Stimulated activated CD4-positive, alpha-beta T cell treated with anti-CD3 and anti-CD28 coated beads, Interleukin-15, amount 100 ng/mL, for 24 hours (primary cell): ENCODE data around the gene COLQ.

ENCODE experiments used
- DNase-seq: peaks from one replicate; pipeline ENCODE4 v3.0.0-alpha.2; 2020

Gene COLQ

DNA sequence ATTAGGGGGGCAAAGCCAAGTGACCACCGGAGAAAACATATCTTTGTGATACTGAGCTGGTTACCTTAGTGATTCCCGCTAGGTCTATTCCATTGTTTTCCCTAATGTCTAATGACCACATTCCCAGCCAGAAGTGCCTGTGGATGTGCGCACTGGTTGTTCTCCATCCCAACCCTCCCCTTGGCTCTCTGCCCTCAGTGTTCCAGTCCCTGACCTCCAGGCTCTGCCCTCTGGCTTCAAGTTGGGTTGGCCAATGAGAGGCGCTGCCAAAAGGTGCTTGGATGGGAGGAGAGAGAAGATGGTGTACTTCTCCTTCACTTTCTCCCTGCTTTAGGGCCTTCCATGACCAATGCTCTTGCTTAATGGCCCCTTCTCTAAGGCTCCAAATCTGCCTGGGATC is 2.4 kb downstream of the COLQ start:
- no peak for DNase-seq

DNA sequence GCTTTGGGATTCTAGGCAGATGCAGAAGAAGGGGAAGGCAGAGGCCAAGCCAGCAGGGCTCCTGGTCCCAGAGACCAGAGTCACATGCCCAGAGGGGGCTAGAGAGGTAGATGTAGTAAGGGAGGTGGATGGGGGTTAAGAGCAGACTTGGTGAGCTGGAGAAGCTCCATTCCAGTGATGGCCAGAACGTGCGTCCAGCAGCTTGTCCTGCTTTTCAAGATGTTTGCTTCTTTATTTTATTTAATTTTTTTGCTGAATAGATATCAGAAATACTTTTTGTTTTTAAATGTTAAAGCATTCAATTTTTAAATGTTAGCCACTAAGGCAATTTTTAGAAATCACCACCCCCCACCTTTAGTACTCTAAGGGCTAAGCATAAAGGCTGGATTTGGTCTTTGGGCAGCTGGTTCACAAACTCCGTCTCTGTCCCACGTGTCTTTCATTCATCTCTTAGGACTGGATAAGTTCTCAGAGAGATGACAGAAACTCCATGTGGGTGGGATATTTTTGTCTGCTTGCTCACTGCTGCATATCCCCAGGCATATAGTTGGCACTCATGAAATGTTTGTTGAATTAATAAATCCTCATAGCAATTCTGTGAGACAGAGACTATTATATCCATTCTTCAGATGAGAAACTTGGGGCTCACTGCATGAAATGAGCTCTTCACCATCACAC is 6.7 kb downstream of the COLQ start:
- no peak for DNase-seq

DNA sequence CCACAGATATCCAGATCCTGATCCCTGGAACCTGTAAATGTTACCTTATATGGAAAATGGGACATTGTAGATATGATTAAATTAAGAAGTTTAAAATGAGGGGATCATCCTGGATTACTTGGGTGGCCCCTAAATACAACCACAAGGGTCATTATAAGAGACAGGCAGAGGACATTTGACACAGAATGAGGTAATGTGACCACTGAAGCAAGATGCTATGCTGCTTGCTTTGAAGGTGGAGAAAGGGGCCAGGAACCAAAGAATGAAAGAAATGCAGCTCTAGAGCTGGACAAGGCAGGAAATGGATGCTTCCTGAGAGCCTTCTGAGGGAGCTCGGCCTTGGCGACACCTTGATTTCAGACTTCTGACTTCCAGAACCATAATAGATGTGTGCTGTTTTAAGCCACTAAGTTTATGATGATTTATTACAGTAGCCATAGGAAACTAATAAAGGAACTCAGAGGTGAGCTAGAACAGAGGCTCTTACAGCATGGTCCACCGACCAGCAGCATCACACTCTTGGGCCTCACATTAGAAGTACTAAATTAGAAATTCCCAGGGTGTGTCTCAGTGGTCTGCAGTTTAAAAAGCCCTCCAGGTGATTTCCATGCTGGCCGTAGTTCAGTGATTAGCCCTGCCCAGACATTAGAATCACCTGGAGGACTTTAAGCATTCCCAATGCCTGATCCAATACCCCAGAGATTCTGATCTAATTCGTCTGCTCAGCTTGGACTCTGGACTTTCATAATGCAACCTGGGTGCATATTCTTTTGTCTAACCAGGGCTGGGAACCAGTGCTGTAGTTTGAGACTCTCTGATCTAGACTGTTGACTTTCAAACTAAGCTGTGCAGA is 7.5 kb downstream of the COLQ start:
- DNase-seq = no peak

DNA sequence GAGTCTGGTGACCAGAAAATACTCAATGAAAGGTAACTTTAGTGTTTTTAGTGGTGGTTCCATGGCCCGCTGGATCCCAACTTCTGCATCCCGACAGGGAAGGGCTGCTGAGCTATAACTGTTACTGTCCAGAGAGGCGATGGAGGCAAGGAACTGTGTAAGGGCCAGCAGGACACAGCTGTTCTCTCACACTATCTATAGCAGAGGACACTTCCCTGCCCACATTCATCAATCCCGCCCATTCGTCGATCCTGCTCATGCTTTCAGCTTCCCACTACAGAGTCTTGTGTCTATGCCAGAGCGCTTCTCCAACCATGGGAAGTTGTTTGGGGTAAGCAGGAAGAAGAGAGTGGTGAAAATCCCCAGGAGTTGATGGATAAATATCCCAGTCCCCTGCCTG is 8.4 kb downstream of the COLQ start:
- no peak for DNase-seq

DNA sequence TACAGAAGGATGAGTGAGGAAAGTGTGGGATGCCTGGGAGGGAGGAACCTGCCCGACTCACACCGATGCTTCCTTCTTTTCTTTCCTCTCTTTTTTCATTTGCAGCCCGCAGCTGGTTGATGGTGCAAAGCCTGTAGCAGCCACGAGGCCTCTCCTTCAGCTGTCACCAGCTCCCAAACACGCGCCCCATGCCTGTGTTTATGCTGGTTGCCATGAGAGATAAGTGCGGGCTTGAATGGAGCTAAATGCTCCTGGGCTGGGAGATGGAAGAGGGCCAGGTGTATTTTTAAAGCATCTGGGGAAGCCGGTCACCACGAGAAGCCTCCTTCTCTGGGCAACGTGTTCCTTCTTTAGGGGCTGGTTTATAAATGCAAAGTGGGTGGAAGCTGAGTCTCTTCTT is 9.3 kb downstream of the COLQ start:
- no peak for DNase-seq

DNA sequence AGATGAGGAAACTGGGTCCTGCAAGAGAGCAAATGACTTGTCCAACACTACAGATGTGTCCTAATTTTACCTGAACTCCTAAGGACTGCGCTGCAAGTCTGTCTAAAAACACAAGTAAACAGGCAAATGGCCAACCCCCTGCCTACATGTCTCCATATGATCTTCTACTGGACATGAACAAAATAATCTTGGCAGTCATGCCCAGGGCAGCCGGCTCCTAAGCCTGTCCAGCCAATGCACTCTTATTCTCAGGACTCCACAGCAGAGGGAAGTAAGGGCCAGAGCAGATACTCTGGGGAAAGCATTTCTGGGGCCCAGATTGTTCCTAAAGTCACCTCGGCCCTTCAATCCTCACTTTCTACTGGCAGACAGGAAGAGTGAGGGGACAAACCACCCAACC is 10.3 kb downstream of the COLQ start:
- no peak for DNase-seq

DNA sequence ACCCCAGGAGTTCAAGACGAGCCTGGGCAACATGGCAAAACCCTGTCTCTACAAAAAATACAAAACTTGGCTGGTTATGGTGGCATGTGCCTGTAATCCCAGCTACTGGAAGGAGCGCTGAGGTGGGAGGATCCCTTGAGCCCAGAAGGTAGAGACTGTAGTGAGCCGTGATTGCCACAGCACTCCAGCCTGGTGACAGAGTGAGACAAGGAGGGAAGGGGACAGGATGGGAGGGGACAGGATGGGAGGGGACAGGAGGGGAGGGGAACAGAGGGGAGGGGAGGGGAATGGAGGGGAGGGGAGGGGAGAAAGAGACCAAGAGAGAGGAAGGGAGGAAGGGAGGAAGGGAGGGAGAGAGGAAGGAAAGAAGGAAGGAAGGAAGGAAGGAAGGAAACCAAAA is 11.0 kb downstream of the COLQ start:
- DNase-seq = no peak

DNA sequence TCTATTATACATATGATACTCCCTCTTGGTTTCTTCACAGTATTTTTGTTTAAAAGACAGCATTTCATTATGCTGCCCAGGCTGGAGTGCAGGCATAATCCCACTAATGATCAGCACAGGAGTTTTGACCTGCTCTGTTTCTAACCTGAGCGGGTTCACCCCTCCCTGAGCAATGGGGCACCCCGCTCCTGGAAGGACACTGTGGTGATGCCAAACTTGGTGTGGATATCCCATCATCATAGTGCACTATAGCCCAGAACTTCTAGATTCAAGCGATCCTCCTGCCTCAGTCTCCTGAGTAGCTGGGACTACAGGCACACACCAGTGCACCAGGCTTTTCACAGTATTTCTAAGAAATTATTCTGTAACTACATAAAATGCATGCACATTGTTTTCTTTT is 14.9 kb downstream of the COLQ start:
- no peak for DNase-seq

DNA sequence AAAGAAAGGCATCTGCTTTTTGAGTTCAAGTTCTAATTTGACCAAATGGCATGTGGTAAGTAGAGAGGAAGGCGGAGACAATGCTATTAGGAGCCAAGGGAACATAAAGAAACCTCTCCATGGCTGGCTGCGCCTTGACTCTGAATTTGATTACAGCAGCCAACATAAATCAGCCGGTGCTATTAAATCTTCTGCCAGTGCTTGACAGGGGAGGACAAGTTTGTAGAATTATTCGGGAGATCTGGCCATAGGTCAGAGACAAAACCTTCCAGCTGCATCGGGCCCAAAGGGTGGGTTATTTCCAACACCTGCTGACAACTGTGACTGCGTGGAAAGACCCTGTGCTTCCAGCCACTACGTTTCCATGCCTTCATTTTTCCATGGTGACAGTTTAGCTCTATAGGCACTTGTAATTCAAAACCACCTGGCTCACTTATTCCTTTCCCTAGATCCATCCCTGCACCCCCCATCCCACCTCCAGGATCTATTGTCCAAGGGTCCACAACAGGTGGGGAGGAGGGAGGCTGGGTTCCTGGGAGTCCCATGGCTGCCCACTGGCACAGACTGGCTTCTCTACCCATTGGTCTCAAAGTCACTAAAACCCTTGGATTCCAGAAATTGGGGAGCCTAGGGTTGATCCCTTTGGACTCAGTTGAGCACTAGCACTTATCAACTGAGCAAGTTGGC is 15.9 kb downstream of the COLQ start:
- no peak for DNase-seq

DNA sequence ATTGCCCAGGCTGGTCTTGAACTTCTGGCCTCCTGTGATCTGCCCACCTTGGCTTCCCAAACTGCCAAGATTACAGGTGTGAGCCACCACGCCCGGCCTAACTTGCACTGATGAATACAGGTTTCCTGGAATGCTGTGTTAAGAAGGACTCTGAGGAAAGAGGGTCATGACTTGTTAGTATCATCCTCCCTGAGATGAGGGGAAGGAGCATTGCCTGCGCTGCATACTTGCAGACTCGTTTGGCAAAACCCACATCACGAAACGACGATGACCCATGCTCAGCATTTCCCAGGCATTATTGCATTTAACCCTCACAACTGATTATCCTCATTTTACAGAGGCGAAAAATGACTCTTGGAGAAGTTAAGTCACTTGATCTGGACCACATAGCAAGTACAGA is 18.9 kb downstream of the COLQ start:
- DNase-seq = no peak

DNA sequence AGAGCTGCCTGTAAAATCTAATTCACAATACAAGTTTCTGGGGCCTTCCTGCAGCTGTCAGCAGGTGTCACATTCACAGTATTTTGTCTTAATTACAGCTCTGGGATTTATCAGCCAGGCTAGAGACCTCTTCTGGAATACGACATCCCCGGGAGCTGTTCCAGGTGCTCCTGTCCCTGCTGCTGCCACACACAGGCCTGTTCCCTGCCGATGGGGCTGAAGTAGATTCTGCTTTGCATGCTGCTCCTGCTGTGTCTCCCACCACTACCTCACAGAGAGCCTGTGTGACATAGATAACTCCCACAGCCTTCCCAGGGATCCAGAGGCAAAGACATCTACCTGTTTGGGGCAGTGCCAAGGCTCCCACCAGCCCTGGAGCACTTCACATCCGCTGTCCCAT is 20.4 kb downstream of the COLQ start:
- no peak for DNase-seq

DNA sequence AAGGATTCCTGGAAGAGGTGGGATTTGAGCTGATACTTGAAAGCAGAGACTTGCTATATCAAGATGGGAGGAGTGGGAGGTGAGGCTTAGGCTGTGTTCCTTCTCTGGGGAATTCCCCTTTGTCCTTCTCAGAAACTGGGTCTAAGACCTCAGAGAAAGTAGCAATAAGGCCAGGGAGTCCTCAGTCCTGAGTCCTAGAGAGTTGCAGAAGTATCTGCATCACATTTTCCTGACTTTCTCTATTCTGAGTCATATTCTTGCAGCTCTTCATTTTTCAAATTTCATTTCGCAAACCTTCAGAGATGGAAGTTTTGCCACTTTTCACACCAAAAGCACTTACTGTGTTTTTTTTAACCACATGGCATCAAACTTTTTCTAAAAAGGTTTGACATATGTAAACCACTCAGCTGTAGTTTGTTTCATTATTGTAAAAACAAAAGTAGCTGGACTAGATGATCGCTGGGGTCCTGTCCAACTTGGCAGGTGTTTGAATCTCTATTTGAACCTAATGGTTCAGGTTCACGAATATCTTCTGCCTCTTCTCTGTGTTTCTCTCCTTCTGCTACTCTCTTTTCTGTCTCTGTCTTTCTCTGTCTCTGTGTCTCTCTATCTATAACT is 21.3 kb downstream of the COLQ start:
- peak; percentile 24 for DNase-seq

DNA sequence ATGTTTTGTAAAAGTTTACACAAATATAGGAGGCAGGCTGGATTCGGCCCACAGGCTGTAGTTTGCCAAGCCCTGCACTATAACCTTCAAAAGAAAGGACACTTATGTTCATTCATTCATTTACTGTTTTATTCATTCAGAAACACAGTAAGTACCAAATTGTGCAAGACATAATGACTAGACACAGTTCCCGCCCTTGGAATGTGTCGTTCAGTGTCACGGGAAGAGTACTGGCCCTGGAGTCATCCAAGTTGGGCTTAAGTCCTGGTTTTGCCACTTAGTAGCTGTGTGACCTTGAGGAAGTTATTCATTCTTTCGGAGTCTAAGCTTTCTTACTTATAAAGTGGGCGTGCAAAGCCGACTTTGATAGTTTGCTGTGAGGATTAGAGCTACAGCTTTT is 22.0 kb downstream of the COLQ start:
- no peak for DNase-seq

DNA sequence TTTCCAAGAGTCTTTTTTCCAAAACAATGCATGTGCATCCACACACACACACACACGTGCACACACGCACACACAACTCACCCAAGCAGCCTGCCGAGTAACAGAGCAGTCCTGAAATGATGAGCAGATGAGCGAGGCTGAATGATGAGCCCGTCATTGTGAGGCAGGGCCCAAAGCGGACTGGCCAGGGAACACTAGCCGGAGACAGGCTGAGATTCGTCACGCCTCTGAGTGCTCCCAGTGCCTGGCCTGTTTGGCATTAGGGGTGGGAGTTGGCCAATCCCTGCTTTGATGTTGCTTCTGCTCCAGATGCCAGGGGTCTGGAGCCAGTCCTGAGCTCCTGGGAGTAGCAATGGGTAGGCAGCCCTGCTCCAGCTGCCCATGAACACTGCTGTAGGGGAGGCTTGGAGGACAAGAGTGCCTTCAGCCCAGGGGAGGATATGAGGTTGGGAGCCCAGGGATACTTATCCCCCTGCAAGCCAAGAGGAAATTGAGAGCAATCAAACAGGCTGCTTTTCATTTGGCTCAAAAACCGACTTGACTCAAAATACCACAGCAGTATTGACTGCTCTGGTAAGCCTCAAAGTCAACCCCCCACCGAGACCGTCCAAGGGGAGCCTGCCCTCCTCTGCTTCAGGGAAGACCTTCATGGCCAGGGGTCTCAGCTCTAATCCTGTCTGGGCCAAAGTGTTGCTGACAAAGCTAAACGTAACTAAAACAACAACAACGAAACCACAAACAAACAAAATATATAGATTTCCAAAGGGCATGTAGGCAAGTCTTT is 22.9 kb downstream of the COLQ start:
- no peak for DNase-seq

DNA sequence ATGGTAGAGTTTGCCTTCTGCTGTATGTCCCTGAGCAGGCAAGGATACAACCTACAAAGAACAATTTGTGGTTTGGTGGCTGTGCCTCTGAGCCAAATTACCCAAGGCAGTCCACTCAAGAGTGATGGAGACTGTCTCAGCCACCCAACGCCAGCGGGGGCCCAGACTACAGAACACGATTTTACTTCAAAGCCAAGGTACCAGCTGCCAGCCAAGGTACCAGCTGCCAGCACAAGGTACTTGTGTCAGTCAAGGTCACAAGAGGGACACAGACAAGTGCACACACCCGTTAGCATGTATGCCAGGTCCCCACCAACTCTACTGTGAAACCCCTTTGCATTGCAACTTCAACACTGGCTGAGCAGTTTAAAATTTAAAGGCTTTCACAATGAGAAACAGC is 23.5 kb downstream of the COLQ start:
- DNase-seq = no peak

DNA sequence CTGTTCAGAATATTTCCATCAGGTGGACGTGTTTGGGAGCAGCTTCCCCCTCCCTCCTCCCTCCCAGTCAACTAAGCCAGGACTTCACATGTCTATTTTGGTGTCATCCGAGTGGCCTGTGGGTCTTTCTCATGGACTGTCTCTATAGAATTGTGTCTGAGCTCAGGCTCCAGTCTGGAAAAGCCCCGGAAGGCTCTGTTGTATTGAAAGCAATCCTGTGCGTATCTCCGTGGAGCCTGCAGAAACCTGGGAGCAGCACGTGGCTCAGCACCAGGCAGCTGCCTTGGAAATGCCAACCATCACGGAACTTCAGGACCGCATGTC is 25.2 kb downstream of the COLQ start:
- DNase-seq = no peak

DNA sequence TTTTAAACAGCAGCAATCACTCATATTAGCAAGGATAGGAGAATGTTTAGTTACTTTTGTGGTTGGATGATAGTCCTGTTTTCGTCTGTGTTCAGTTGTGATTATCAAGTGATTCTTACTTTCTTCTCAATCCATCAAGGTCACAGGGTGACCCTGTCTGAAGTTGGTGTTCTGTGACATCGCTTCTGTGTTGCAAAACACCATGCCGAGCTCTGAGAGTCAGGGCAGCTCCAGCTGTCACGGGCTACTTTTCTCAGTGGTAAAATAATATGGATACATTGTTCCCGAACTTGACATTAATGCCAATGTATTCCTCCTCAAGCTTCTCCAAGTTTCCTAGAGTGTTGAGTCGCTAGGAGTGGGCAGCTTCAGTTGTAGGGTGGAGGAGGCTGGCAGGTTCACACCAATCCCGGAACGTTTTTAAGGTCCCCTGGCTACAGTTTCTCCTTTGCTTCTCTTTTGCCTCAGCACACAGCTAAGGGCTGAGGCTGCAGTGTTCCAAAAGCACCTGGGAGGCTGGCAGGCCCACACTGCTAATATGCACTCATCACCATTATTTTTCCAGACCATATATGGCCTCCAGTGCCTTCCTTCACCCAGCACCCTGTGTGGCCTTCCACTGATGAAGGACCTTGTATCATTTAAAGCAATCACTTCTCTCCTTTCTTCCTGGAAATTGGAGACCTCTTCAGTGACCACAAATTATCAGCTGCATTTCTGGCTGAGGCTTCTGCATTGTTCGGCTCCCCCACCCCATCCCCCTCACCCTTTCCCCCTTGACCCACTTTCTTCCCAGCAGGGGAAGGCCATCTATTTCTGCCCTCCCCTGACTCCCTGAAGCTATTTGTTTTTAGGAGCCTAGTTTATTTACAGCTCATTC is 25.8 kb downstream of the COLQ start:
- no peak for DNase-seq

DNA sequence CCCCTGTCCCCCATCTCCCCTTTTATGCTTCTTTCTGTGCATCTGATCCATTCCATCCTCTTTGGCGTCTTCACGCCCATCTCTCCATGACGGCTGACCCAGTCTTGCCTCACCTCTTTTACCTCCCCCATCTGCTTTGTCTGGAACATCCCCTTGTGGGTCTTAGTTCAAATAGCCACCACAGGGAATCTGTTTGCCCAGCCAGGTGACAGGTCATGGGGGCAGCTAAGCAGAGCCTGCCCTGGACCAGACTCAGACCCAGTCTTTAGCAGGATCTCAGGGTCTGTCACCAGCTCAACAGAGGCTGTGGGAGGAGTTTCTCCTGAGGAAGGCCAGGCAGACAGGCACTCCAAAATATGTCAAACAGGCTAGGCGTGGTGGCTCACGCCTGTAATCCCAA is 28.1 kb downstream of the COLQ start:
- DNase-seq = no peak

DNA sequence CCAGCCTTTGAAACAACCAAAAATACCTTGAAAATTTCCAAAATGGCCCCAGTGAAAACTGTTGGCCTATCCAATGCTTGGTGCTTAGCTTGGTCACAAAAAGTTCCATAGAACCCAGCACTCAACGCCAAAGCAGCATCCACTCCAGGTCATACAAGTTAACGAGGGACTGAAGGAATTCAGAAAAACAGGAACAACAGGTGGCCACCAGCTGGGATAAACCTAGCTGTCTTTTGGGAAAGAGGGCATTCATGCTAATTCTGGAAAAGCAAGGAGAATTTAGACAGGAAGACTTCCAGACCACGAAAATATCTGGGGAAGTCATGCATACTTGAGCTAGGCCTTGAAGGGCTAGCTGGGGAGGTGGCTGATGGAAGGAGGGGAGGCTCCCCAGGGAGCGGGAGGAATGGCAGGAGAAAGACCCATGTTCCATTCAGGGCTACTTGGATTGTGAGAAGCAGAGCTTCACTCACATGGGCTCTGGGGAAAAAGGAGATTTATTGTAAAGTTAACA is 28.6 kb downstream of the COLQ start:
- DNase-seq = no peak

DNA sequence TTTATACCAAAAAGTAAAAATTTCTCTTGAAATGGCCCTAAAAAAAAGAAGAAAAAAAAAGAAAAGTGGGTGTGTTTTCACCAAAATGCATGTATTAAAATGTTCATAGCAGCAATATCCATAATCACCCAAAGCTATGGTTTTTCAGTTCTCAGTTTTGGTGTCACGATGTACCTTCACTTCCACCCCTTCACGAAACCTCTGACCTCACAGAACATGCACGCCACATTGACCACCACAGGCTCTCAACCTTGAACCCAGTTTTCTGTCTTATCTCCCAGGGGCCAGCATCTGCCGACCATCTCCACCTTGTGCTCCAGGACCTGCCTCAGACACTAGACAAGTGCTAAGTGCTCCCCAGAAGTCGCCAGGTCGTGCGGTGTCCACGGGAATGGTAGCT is 30.4 kb downstream of the COLQ start:
- no peak for DNase-seq

DNA sequence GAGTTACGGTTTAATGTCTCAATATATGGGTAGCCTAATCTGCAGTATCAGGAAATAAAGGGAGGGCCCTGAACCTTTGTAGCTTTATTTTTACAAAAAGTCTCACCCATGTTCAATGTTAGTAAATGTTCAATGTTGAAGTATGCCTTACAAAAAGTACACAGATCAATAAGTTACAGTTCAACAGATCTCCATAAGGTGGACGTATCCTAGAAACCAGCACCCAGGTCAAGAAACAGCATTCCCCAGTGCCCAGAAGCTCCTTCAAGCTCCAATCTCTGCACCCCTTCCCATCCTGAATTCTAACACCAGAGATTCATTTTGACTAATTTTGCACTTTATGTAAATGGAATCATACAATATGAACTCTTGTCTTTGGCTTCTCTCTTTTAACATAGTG is 31.3 kb downstream of the COLQ start:
- DNase-seq = no peak

DNA sequence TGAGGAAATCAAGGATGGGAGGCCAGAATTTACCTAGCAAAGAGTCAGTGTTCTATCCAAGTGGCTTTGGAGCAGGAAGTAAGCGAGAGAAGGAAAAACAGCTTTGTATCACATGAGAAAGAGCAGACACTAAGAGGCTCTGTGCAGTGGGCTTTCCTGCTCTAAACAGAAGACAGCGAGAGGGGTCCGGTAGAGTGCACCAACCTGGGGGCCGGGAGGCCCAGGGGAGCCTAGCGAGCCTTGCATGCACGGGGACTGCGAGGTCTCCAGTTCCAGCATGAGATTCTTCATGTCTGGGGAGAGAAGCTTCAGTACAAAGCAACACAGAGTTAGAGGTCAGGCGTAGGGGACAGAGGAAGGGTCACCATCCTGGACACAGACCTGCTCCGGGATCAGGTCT is 33.5 kb downstream of the COLQ start:
- DNase-seq = no peak
